IPS DF 19.7 (cell line): ENCODE results near the gene NAV3.
A peak's percentile ranks its signal among the peaks of the same experiment; 100 is the strongest.

Experiments
- DNase-seq: peaks from one replicate; pipeline ENCODE4 v3.0.0-alpha.2; 2013; ENCODE audit warnings: low read depth, low spot score

The NAV3 gene

GRCh38 chr12:78187741-78188140 lies 357.0 kb downstream of the NAV3 start:
- no peak for DNase-seq

GRCh38 chr12:78189656-78190055 lies 359.0 kb downstream of the NAV3 start:
- no peak for DNase-seq

- DNase-seq: no peak
Observed at GRCh38 chr12:78191611-78192010, 360.9 kb downstream of the NAV3 start.

GRCh38 chr12:78192979-78193378 lies 362.3 kb downstream of the NAV3 start:
- no peak for DNase-seq

- no peak for DNase-seq
Observed at GRCh38 chr12:78194448-78194847, 363.8 kb downstream of the NAV3 start.

- DNase-seq: no peak
Observed at GRCh38 chr12:78198896-78199295, 368.2 kb downstream of the NAV3 start.

GRCh38 chr12:78199926-78200325 lies 369.2 kb downstream of the NAV3 start:
- DNase-seq: no peak

GRCh38 chr12:78204926-78205325 lies 374.2 kb downstream of the NAV3 start:
- no peak for DNase-seq

- no peak for DNase-seq
Observed at GRCh38 chr12:78208092-78208491, 377.4 kb downstream of the NAV3 start.

GRCh38 chr12:78209846-78210505 lies 379.3 kb downstream of the NAV3 start:
- no peak for DNase-seq

GRCh38 chr12:78210506-78210860 lies 379.8 kb downstream of the NAV3 start:
- DNase-seq: no peak

GRCh38 chr12:78210894-78211302 lies 380.2 kb downstream of the NAV3 start:
- no peak for DNase-seq

GRCh38 chr12:78220811-78221210 lies 390.1 kb downstream of the NAV3 start:
- no peak for DNase-seq

GRCh38 chr12:78224154-78224553 lies 393.5 kb downstream of the NAV3 start:
- DNase-seq: no peak

GRCh38 chr12:78226763-78227162 lies 396.1 kb downstream of the NAV3 start:
- DNase-seq: no peak

- DNase-seq: peak; percentile 59
Observed at GRCh38 chr12:78229591-78230101, 399.0 kb downstream of the NAV3 start.

- DNase-seq: no peak
Observed at GRCh38 chr12:78232756-78233155, 402.1 kb downstream of the NAV3 start.

- no peak for DNase-seq
Observed at GRCh38 chr12:78236264-78236663, 405.6 kb downstream of the NAV3 start.

- no peak for DNase-seq
Observed at GRCh38 chr12:78239544-78239943, 408.9 kb downstream of the NAV3 start.

GRCh38 chr12:78240827-78241226 lies 410.1 kb downstream of the NAV3 start:
- DNase-seq: no peak

GRCh38 chr12:78241446-78241845 lies 410.8 kb downstream of the NAV3 start:
- DNase-seq: no peak

GRCh38 chr12:78244916-78245507 lies 414.3 kb downstream of the NAV3 start:
- no peak for DNase-seq

- DNase-seq: no peak
Observed at GRCh38 chr12:78248321-78248720, 417.6 kb downstream of the NAV3 start.

- no peak for DNase-seq
Observed at GRCh38 chr12:78249578-78249977, 418.9 kb downstream of the NAV3 start.
